Spleen (tissue), 7 donors: ENCODE results near the gene BPTF.

Source experiments
- POLR2A ChIP-seq, 3 donors: fragments of 450-650 bp; IDR thresholded peaks; one replicate each; pipeline ENCODE4 v1.5.1; 2017; ENCODE audit warnings: antibody characterized with exemption in 3 of 3, mild to moderate bottlenecking in 1 of 3
- POLR2AphosphoS5 ChIP-seq, 3 donors: sonication (generic); formaldehyde crosslinking; IDR thresholded peaks; one replicate each; pipeline ENCODE4 v1.5.1; 2017; ENCODE audit warnings: antibody characterized with exemption in 3 of 3
- TF ChIP-seq, protein P1 (sequence below), 11 experiments: fragments of 200-600 bp in 7 of 11; fragments of 450-650 bp in 4 of 11; sonication (generic) in 4 of 11; IDR thresholded peaks in 8 of 11; conservative IDR thresholded peaks in 3 of 11; 1 replicate in 7 of 11; 2 replicates in 4 of 11; pipeline versions ENCODE4 v1.4.0 to v1.8.0; 2016 to 2021; ENCODE audit warnings: antibody characterized with exemption in 11 of 11, inconsistent platforms in 4 of 11, mild to moderate bottlenecking in 1 of 11
- donor health status: DM: no; HTN: no; CAD: no; lungs with moderate emphysema.
- donor health status: DM: no; HTN: no; CAD: no.
- donor health status: DM: no; HTN: no; CAD: no.

DNA sequence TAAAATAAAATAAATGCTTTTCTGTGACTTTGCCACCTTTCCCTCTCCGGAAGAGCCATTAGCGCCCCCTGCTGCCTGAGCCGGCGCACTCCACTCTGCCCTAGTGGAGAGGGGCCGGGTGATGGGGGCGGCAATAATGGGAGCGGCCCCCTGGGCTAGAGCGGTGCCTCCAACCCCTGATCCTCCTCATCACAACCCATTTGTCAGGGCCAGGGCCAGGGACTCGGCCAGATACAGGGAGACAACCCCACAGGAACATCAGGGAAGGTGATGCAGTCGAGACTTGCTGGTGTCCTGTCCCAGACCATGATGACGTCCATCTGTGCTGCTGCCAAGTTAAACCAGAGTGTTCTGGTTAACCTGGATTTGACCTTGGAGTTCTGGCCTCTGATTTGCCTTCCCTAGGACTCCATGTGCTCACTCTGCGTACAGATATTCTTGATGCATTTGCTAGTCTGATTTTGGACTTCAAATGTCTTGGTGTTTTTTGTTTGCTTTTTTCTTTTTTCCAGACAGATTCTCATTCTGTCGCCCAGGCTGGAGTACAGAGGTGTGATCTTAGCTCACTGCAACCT lies 46.1 kb upstream of the BPTF start:
- TF ChIP-seq, protein P1, sequence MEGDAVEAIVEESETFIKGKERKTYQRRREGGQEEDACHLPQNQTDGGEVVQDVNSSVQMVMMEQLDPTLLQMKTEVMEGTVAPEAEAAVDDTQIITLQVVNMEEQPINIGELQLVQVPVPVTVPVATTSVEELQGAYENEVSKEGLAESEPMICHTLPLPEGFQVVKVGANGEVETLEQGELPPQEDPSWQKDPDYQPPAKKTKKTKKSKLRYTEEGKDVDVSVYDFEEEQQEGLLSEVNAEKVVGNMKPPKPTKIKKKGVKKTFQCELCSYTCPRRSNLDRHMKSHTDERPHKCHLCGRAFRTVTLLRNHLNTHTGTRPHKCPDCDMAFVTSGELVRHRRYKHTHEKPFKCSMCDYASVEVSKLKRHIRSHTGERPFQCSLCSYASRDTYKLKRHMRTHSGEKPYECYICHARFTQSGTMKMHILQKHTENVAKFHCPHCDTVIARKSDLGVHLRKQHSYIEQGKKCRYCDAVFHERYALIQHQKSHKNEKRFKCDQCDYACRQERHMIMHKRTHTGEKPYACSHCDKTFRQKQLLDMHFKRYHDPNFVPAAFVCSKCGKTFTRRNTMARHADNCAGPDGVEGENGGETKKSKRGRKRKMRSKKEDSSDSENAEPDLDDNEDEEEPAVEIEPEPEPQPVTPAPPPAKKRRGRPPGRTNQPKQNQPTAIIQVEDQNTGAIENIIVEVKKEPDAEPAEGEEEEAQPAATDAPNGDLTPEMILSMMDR (IDR thresholded peaks at IDR 0.05 in 8 of 11, conservative IDR thresholded peaks at IDR 0.05 in 3 of 11) = peak in 10 of 11 experiments; percentile 30 to 71 (median 52)
- TF ChIP-seq POLR2A (IDR thresholded peaks at IDR 0.05) (no peak), POLR2AphosphoS5 (IDR thresholded peaks at IDR 0.05) (peak in 1 of 3 donors; percentile 9)
